ENCODE results near the gene HADH.
"Not testable (repeated sequence)": the region's sequence is repeated elsewhere in the genome, so short reads cannot be mapped to it uniquely, and the experiment has no call there.

The HADH gene

DNA sequence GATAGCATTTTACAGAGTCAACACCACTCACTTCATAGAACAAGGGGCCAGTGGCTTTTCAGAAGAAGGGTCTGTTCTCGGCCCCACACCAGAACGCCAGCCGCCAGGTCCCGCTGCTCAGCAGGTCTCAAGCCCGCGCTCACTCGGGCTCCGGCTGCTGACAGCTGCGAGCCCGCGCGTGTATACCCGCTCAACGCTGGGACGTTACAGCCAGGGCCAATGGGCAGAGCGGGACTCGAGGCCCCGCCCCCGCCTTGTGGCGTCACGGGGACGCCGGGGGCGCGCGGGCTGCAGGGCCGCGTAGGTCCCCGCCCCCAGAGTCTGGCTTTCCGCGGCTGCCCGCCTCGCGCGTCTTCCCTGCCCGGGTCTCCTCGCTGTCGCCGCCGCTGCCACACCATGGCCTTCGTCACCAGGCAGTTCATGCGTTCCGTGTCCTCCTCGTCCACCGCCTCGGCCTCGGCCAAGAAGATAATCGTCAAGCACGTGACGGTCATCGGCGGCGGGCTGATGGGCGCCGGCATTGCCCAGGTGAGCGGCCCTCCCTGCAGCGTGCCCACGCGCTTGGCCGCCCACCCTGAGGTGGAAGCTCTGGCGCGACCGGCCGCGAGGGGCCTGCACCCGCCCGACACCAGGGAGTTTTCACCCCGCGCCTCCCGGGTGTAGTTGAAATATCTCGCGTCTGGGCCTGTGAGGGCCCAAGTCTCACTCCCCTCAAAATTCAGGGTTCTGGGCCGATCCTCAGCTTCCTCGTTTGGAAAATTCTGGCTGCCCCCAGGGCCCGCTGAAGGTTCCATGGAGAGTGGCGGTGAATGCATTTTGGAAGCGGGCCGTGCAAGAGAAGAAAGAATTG lies at the start of gene HADH:
Gene HADH, plus strand, starts transcription at position 353 of the 850 bp plus-strand sequence. Its CDS starts 44 bp downstream, at position 397.
- in situ Hi-C loops (cut with MboI; ENCODE audit: low sequenced_read_pairs), result no loop called here

DNA sequence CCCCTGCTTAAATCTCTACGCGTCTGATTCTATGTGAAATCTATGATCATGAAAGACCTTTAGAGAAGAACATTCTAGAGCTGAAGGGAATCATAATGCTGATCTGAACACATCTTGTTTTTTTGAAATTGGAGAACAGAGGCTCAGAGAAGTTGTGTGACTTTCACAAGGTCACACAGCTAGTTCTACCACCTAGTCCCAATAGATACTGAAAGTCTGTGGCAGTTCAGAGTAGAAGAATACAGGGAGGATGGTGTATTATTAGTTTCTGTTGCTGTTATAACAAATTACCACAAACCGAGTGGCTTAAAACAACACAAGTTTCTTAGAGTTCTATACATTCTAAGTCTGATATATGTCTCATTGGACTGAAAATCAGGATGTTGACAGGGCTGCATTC lies 43.9 kb upstream of the HADH start:
- in situ Hi-C loops (cut with MboI; ENCODE audit: low sequenced_read_pairs), result no loop called here

DNA sequence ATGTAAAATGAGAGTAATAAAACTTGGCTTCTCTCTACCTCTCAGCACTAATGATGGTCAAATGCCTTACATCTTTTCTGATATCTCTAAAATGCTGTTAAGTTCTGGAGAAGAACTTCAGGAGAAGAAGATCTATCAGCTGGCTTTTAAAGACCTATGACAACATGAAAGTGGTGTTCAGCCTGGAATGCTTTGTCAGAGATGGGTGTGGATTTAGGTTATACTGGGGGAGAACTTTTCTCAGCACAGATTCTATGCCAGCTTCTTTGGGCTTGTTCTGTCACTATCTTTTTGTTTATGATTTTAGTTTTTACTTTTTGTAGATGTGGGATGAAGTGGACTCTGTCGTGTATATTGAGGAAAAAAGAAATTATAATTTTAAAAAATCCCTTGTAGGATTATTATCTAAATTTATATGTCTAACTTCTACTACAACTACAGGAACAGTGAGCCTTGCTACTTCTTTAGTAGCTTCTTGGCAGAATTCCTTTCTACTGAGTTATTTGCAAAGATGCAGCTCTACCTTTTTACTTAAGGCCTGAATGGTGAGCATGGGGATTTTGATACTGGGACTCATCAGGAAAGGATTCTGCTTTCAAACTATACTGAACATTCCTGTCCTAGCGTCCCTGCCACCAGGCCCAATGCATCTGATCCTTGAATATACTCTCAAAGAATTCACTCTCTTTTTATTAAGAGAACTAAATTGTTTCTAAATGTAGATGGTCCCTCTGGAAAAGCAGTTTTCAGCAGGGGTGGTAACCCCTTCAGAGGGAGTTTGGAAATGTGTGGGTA lies 38.7 kb upstream of the HADH start:
- in situ Hi-C loops (cut with MboI; ENCODE audit: low sequenced_read_pairs), result no loop called here

DNA sequence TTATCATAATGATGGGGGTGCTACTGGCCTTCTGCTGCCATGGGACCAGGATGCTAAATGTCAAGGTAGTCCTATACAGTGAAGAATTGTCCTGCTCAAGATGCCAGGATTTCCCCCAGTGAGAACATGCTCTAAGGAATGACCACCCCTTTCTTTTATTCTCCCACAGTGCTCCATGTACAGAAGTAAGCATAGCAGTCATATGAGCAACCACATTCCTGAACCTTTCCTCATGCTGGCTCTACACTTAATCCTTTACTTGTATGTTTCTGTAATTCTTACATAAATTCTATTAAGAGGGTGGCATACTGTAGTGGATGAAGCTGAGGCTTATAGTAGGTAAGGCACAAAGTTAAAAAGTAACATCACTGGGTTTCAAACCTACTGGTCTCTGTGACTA lies 38.1 kb upstream of the HADH start:
- in situ Hi-C loops (cut with MboI; ENCODE audit: low sequenced_read_pairs), result no loop called here

DNA sequence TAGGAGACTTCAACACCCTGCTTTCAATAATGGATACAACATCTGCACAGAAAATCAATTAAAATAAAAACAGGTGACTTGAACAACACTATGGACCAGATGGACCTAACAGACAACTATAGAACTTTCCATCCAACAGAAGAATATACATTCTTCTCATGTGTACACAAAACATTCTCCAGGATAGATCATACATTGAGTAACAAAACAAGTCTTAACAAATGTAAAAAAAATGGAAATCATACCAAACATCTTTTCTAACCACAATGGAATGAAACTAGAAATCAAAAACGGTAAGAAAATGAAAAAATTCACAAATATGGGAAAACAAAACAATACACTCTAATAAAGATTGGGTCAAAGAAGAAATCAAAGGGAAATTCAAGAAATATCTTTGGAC lies 33.7 kb upstream of the HADH start:
- in situ Hi-C loops (cut with MboI; ENCODE audit: low sequenced_read_pairs), result no loop called here

DNA sequence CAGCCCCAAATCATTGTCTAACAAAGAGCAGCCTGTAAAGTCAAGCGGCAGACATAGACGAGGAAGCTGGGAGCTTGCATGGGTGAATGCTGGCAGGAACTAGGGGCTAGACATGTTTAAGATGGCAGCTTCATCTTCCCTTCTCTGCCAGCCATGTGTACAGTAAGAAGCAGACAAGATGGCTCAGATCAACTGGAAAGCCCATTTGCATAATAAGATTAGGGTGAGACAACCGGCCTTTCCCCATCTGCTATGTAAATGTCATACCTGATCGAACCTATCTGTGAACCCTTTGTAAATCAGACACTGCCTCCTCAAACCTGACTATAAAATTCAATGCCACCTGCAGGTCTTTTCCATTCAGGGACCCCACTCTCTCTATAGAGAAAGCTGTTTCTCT lies 22.8 kb upstream of the HADH start:
- in situ Hi-C loops (cut with MboI; ENCODE audit: low sequenced_read_pairs), result no loop called here

DNA sequence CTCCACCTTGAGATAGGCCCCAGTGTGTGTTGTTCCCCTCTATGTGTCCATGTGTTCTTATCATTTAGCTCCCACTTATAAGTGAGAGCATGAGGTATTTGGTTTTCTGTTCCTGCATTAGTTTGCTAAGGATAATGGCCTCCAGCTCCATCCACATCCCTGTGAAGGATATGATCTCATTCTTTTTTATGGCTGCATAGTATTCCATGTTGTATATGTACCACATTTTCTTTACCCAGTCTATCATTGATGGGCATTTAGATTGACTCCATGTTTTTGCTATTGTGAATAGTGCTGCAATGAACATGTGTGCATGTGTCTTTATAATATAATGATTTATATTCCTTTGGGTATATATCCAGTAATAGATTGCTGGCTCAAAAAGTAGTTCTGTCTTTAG lies 22.2 kb upstream of the HADH start:
- in situ Hi-C loops (cut with MboI; ENCODE audit: low sequenced_read_pairs), result not testable (repeated sequence)

DNA sequence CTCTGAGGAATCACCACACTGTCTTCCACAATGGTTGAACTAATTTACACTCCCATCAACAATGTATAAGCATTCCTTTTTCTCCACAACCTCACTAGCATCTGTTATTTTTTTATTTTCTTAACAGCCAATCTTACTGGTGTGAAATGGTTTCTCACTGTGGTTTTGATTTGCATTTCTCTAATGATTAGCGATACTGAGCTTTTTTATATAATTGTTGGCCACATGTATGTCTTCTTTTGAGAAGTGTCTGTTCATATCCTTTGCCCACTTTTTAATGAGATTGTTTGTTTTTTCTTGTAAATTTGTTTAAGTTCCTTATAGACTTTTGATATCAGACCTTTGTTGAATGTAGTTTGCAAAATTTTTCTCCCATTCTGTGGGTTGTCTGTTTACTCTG lies 21.8 kb upstream of the HADH start:
- in situ Hi-C loops (cut with MboI; ENCODE audit: low sequenced_read_pairs), result not testable (repeated sequence)

DNA sequence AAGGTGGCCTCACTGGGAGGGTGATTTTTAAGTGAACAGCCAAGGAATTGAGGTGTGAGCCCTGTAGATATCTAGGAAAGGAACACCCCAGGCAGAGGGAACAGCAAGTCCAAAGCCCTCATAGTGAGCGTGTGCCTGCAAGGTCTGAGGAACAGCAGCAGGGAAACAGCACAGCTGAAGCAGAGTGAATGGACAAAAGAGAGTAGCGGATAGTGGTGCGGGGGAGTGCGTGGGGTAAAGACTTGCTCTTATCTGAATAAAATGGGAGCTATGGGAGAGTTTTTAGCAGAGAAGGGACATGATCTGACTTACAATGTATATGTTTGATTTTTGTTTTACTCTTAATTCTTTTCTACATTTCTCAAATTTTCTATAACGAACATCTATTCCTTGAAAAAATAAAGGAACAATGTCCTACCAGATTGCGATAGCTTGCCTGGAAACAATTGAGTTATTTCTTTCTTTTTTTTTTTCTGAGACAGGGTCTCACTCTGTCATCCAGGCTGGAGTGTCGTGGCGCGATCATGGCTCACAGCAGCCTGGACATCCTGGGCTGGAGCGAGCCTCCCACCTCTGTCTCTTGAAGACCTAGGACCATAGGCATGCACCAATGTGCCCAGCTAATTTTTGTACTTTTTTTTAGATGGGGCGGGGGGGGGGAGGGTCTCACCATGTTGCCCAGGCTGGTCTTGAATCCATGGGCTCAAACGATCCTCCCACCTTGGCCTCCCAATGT lies 19.5 kb upstream of the HADH start:
- in situ Hi-C loops (cut with MboI; ENCODE audit: low sequenced_read_pairs), result no loop called here

DNA sequence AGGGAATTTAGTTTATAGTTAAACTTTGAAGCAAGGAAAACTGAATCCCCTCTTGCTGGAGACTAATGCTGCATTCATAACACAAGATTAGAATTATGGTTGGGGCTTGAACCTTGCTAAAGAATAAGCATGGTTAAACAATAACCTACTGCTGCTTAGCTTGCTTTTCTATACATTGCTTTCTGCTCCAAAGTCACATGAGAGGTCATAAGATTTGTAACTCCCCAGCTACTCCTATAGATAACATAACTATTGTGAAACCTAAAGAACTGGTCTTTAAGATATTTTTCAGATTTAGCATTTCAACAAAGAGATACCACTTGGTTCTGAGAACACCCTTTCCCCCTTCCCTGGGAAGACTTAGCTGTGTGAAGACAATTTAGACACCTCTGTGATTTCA lies 17.1 kb upstream of the HADH start:
- in situ Hi-C loops (cut with MboI; ENCODE audit: low sequenced_read_pairs), result no loop called here

DNA sequence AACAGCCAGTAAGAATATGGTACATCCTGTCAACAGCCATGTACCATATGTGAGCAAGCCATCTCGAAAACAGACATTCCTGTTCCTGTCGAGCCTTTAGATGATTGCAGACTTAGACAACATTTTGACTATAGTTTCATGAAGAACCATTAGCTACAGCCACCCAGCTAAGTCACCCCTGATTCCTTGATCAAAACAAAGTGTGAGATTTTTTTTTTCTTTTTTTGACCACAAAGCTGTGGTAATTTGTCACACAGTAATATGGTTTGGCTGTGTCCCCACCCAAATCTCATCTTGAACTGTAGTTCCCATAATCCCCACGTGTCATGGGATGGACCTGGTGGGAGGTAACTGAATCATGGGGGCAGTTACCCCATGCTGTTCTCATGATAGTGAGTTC lies 15.2 kb upstream of the HADH start:
- in situ Hi-C loops (cut with MboI; ENCODE audit: low sequenced_read_pairs), result no loop called here

DNA sequence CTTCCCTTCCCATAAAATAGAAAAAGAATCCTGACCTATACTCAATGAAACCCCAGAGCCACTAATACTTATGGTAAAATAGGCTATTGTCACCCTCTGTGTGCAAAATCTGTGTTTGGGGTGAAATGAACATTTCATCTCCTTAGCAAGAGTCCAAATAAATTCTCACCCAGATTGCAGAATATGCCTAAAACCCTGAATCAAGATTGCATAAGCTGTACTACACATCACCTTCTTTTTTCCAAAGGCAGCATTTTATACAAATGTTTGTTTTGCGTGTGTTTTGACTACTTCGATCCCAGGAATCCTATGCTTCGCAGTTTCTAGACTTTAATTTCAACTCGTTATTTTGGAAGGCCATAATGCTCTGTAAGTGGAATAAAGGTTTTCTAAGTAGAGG lies 12.2 kb upstream of the HADH start:
- in situ Hi-C loops (cut with MboI; ENCODE audit: low sequenced_read_pairs), result no loop called here

DNA sequence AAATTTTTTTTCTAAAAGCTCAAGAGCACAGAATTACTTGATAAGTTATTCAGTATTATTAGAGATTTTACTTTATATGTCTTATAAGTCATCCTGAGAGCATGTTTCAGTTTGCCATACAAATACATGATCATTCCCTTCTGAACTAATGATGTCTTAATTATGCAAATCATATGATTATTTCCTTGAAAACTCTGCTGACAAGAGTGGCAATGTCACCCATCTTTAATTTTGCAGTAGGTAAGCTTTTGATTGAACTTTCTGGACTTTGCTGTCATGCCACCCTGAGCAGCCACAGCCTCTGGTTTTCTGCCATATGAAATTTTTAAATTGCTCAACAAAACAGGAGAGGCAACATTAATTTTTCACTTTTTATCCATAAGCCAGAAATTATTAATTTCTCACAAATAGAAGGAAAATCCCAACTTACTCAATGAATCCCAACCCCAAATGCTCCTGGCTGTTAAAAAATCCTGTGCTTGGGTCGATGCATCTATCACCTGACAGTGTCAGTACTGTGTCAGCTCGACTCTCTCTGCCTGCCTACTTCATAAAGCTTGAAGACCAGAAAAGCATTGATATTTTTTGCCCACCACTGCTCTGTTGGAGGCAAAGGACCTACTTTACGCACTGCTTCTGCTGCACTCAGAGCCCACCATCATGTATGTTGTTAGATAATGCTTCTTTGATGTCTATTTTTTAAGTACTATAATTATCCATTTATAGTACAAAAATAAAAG lies 11.6 kb upstream of the HADH start:
- in situ Hi-C loops (cut with MboI; ENCODE audit: low sequenced_read_pairs), result no loop called here

DNA sequence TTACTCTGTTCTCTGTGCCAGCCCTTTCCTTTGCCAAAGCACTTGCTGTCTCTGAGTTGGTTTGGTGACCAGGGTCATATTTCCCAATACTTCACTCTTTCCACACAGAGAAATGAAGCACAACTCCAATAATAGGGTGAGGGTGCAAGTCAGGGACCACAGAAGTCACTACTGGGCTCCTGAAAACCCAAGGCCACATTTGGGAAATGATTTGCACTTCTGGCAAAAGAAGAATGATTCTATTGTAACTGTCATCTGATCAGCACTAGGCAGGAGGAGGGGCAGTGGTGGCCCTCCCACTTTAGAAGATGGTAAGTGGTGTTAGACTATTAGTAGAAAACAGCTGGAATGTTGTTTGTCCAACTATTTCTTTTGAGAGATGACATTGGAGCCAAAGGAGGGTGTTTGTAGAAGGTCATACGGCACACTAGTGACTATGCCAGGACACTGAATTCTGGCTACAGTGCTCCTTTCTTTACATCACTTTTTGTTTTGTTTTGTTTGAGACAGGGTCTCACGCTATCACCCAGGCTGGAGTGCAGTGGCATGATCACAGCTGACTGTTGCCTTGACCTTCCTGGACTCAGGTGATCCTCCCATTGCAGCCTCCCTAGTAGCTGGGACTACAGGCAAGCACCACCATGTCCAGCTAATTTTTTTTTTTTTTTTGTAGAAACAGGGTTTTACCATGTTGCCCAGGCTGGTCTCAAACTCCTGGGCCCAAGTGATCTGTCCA lies 10.8 kb upstream of the HADH start:
- in situ Hi-C loops (cut with MboI; ENCODE audit: low sequenced_read_pairs), result no loop called here

DNA sequence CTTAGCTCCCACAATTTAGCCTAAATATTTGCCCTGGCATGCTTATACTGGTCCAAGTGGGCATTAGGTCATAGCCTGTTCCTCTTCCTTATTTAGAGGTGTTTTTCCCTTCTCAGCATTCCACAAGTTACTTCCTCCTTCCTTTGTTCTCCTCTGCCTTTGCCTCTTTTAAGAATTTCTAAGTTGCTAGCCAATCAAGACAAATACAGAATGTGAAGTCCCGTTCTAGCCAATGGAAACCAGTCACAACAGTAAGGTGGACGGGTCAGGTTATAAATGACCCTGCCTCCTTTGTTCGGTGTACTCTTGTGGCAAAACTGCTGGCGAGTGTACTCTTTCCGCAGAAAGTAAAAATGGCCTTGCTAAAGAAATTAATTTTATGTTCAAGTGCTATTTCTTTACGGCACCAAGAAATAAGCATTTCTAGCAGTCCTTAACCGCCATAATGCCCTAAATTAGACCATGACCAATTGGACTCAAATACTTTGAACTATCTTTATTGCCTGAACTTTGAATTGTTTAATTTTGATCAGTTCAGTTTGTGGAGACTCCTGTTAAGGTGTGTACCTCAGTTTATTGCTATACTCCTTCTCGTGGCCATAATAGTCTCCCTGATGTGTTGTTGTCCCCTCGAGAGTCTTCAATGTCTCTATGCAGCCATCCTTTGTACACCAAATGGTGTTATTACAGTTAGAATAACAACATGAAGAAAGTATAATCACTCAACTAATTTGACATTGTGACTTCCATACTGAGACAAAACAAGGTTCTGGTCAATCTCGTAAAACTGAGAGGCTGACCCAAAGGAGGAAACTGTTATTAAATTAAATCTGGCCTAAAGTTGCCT lies 1.6 kb upstream of the HADH start:
- in situ Hi-C loops (cut with MboI; ENCODE audit: low sequenced_read_pairs), result no loop called here

DNA sequence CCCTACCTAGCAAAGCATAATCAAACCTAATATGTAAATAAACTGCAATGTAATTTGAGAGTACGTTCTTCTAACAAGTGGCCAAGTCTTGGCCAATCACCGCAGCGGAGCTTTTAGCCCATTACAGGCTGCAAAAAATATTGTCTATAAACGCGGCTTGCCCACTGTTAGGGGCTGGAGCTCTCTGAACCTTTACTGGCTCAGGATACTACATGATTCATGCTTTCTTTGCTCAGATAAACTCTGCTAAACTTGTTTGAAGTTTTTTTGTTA lies 990 bp upstream of the HADH start:
- in situ Hi-C loops (cut with MboI; ENCODE audit: low sequenced_read_pairs), result no loop called here

DNA sequence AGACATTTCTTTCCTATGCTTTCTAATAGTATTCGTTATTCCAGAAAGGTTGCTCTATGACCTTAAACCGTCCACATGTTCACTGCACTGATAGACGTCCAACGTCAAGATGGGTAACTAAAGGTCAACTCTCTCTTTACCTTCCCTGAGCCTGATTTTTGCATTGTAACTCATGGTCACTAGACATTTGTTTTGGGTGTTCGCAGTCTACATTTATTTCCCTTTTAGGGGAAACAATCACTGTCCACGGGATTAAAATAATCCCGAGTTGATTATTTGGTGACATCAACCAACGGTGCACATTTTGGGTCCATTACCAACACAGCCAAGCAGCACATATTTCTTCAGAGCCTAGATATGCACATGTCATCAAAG lies 540 bp upstream of the HADH start:
- in situ Hi-C loops (cut with MboI; ENCODE audit: low sequenced_read_pairs), result no loop called here

DNA sequence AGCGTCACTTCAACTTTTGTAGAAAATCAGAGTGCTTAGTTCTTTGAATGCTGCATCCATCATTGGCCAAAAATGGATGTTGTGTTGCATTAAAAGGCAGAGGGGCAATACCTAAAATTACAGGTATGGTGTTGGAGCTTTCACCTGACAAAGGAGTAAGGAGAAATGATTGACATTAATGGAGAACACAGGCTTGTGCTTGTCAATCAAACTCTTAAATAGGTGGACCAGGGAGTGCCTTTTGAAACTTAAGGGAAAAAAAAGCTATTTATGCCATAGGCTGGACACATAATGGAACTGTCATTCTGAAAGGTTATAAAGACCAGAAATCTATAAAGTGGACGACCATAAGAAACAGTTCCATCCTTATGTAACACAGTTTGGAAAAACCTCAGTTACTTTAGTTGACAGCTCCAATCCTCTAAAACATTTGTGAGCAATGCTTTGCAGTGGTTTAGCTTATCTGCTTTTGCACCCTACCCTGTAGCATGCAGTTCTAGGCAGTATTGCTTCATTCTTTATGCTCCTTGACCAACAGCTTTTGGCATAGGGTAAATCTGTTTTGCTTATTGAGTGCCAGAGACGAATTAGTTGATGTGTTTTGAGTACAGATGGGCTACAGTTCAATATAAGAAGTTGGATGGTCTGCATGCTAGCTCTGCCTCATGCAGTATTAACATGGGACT lies 2.4 kb downstream of the HADH start:
- in situ Hi-C loops (cut with MboI; ENCODE audit: low sequenced_read_pairs), result no loop called here

DNA sequence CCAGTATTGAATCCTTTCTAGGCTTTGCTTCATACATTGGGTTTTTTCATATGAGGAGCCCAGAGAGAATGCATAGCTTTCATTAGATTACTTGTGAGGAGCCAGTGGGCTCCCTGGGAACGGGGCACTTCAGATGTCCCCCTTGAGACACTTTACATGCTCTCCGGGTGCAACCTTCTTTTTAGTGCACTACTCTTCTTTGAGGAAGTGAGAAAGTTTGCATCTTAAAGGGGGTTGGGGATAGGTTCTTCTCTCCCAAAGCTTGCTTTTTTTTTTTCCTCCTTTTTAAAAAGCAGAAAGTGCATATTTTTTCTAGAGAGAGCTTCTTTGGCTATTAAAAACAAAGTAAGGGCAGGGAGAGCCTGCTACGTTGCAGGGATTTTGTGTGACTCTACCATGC lies 4.3 kb downstream of the HADH start:
- in situ Hi-C loops (cut with MboI; ENCODE audit: low sequenced_read_pairs), result no loop called here
